Small intestine (tissue), 7 donors: ENCODE measurements around the gene CFAP61. TPM values are rescaled to one million over a fixed set of nuclear protein-coding genes. Genes with fewer than 3 reads are reported as not detected.

Experiments used
- DNase-seq, 2 donors: peaks; one replicate each; pipeline versions ENCODE4 v3.0.0 to v3.0.0-alpha.2; 2013
- FAIRE-seq: peaks from 2 replicates; lab custom pipeline; 2012; peaks lifted over from hg19 to GRCh38; lab: Jason Lieb, UNC
- H3K27ac ChIP-seq, 3 donors: one replicate each; pipeline ENCODE4 v1.5.1; 2013; ENCODE audit warnings: low read length in 2 of 3, mild to moderate bottlenecking in 2 of 3, control low read depth in 1 of 3, inconsistent platforms in 1 of 3, low read depth in 1 of 3, moderate library complexity in 1 of 3
- H3K27me3 ChIP-seq, 3 donors: one replicate each; pipeline ENCODE4 v1.6.1; 2013; ENCODE audit warnings: low read length in 3 of 3, inconsistent platforms in 1 of 3; ENCODE audit not compliant: control insufficient read depth in 3 of 3, insufficient read depth in 3 of 3
- H3K36me3 ChIP-seq, 3 donors: one replicate each; pipeline ENCODE4 v1.6.1; 2013; ENCODE audit warnings: low read length in 3 of 3, inconsistent platforms in 1 of 3, low read depth in 1 of 3, mild to moderate bottlenecking in 1 of 3, moderate library complexity in 1 of 3; ENCODE audit not compliant: control insufficient read depth in 3 of 3, insufficient read depth in 2 of 3
- H3K4me1 ChIP-seq, 3 donors: one replicate each; pipeline ENCODE4 v1.6.1; 2013; ENCODE audit warnings: low read length in 2 of 3, inconsistent platforms in 1 of 3, low read depth in 1 of 3, mild to moderate bottlenecking in 1 of 3, moderate library complexity in 1 of 3; ENCODE audit not compliant: control insufficient read depth in 3 of 3, insufficient read depth in 2 of 3
- H3K4me3 ChIP-seq, 3 donors: one replicate each; pipeline ENCODE4 v1.5.1; 2013; ENCODE audit warnings: low read length in 3 of 3, control low read depth in 1 of 3, inconsistent platforms in 1 of 3, low read depth in 1 of 3, mild to moderate bottlenecking in 1 of 3, moderate library complexity in 1 of 3
- H3K9me3 ChIP-seq, 2 donors: one replicate each; pipeline ENCODE4 v1.6.1; 2013; ENCODE audit warnings: low read depth in 1 of 2, low read length in 1 of 2; ENCODE audit not compliant: control insufficient read depth in 2 of 2, insufficient read depth in 1 of 2
- WGBS, 3 donors: extraction: QIAGEN DNeasy Blood & Tissue Kit; methylation state at CpG; one replicate each; pipeline ENCODE4 v1.1.7; 2013; 5-methylcytosine and 5-hydroxymethylcytosine counted together
- polyA plus RNA-seq, 4 donors: library from polyadenylated mRNA; stranded (reverse) in 3 of 4; unstranded in 1 of 4; fragments of 200-250 nt in 3 of 4; fragments of 120-200 nt in 1 of 4; gene quantifications; one replicate each; pipeline versions ENCODE4 v1.2.1 to v1.2.3, GENCODE V29; 2013
- donor health status: healthy with polysubstance abuse.
- donor health status: control.
- donor health status: control.
- donor health status: Bipolar disorder and iron deficiency.
- donor health status: healthy.

The CFAP61 gene
- polyA plus RNA-seq, 4 donors = 0.18 TPM; not detected in 2

- WGBS, 3 donors = 81 to 82% (median 82%) methylated on average over 3 of the region's 3 CpGs
- Histone ChIP-seq H3K4me3 (no peak overlapping the region), H3K27me3 (no peaks in the 10 kb centered on the region), H3K27ac (no peak overlapping the region), H3K9me3 (no peaks in the 10 kb centered on the region), H3K36me3 (no peaks in the 10 kb centered on the region), H3K4me1 (no peaks in the 10 kb centered on the region)
- DNase-seq (no peak), FAIRE-seq (no peak)
Measured at GRCh38 chr20:20181322-20181721, 129.0 kb downstream of the CFAP61 start.

- Histone ChIP-seq H3K27ac (no peak overlapping the region), H3K36me3 (no peaks in the 10 kb centered on the region), H3K27me3 (no peaks in the 10 kb centered on the region), H3K4me3 (no peak overlapping the region), H3K4me1 (no peaks in the 10 kb centered on the region), H3K9me3 (no peaks in the 10 kb centered on the region)
- FAIRE-seq (no peak), DNase-seq (no peak)
- 42 to 68% (median 44%) methylated on average over 1 of the region's 1 CpG for WGBS, 3 donors
Measured at GRCh38 chr20:20184149-20184548, 131.8 kb downstream of the CFAP61 start.

GRCh38 chr20:20184706-20185105 is 132.4 kb downstream of the CFAP61 start:
- WGBS, 3 donors = 67 to 80% (median 78%) methylated on average over 2 of the region's 2 CpGs

GRCh38 chr20:20188647-20189046 is 136.3 kb downstream of the CFAP61 start:
- H3K36me3 ChIP-seq = no peaks in the 10 kb centered on the region
- H3K27ac ChIP-seq = no peak overlapping the region
- H3K4me3 ChIP-seq = no peak overlapping the region
- no peaks in the 10 kb centered on the region for H3K9me3 ChIP-seq
- FAIRE-seq (no peak), DNase-seq (no peak)
- 41 to 65% (median 48%) methylated on average over 1 of the region's 1 CpG for WGBS, 3 donors
- H3K4me1 ChIP-seq = no peaks in the 10 kb centered on the region
- no peaks in the 10 kb centered on the region for H3K27me3 ChIP-seq

More at GRCh38 chr20:20184706-20185105, 132.4 kb downstream of the CFAP61 start:
- DNase-seq (no peak), FAIRE-seq (no peak)
- no peaks in the 10 kb centered on the region for H3K36me3 ChIP-seq
- H3K27me3 ChIP-seq = no peaks in the 10 kb centered on the region
- H3K27ac ChIP-seq = no peak overlapping the region
- H3K9me3 ChIP-seq = no peaks in the 10 kb centered on the region
- H3K4me1 ChIP-seq = no peaks in the 10 kb centered on the region
- no peak overlapping the region for H3K4me3 ChIP-seq

- no peaks in the 10 kb centered on the region for H3K9me3 ChIP-seq
- FAIRE-seq = no peak
- no peaks in the 10 kb centered on the region for H3K36me3 ChIP-seq
- H3K4me1 ChIP-seq = no peaks in the 10 kb centered on the region
- 53 to 77% (median 57%) methylated on average over 6 of the region's 6 CpGs for WGBS, 3 donors
- H3K27me3 ChIP-seq = no peaks in the 10 kb centered on the region
- DNase-seq = no peak
- H3K27ac ChIP-seq = no peak overlapping the region
- H3K4me3 ChIP-seq = no peak overlapping the region
Measured at GRCh38 chr20:20192366-20192765, 140.0 kb downstream of the CFAP61 start.

GRCh38 chr20:20195021-20195705 is 142.8 kb downstream of the CFAP61 start:
- no peaks in the 10 kb centered on the region for H3K27me3 ChIP-seq
- no peak overlapping the region for H3K4me3 ChIP-seq
- 55 to 66% (median 65%) methylated on average over 6 of the region's 6 CpGs for WGBS, 3 donors
- H3K9me3 ChIP-seq = no peaks in the 10 kb centered on the region
- DNase-seq = no peak
- no peak for FAIRE-seq
- H3K4me1 ChIP-seq = no peaks in the 10 kb centered on the region
- no peak overlapping the region for H3K27ac ChIP-seq
- H3K36me3 ChIP-seq = no peaks in the 10 kb centered on the region

- Histone ChIP-seq H3K36me3 (no peaks in the 10 kb centered on the region), H3K27ac (no peak overlapping the region), H3K4me3 (no peak overlapping the region), H3K27me3 (peaks cover 0 to 8% (median 0%) of the 10 kb centered on the region in 3 donors), H3K4me1 (no peaks in the 10 kb centered on the region), H3K9me3 (no peaks in the 10 kb centered on the region)
- 69 to 80% (median 75%) methylated on average over 10 of the region's 10 CpGs for WGBS, 3 donors
- FAIRE-seq (no peak), DNase-seq (no peak)
Measured at GRCh38 chr20:20196610-20197009, 144.3 kb downstream of the CFAP61 start.

GRCh38 chr20:20198011-20198410 is 145.7 kb downstream of the CFAP61 start:
- Histone ChIP-seq H3K4me3 (no peak overlapping the region), H3K27ac (no peak overlapping the region), H3K36me3 (no peaks in the 10 kb centered on the region), H3K4me1 (no peaks in the 10 kb centered on the region), H3K27me3 (peaks cover 0 to 9% (median 0%) of the 10 kb centered on the region in 3 donors), H3K9me3 (no peaks in the 10 kb centered on the region)
- DNase-seq = no peak
- FAIRE-seq = no peak
- 84 to 94% (median 89%) methylated on average over 1 of the region's 1 CpG for WGBS, 3 donors
